GM21360 (cell line): ENCODE results near the gene TCF7L1.

Experiments used
- ATAC-seq: cut with Tn5 transposase; IDR thresholded peaks from one replicate; pipeline ENCODE4 v1.9.1; 2021; ENCODE audit warnings: mild to moderate bottlenecking, moderate library complexity; ENCODE audit not compliant: unreplicated experiment

The TCF7L1 gene

GRCh38 chr2:85247610-85248009 is 114.4 kb downstream of the TCF7L1 start:
- no peak for ATAC-seq

- ATAC-seq: no peak
These were observed 115.7 kb downstream of the TCF7L1 start for GRCh38 chr2:85248773-85249509.

- no peak for ATAC-seq
These were observed 116.9 kb downstream of the TCF7L1 start for GRCh38 chr2:85250045-85250444.

- no peak for ATAC-seq
These were observed 118.0 kb downstream of the TCF7L1 start for GRCh38 chr2:85251070-85251616.

GRCh38 chr2:85253890-85254289 is 120.7 kb downstream of the TCF7L1 start:
- ATAC-seq: no peak

- no peak for ATAC-seq
These were observed 121.5 kb downstream of the TCF7L1 start for GRCh38 chr2:85254540-85255300.

GRCh38 chr2:85255456-85255812 is 122.2 kb downstream of the TCF7L1 start:
- no peak for ATAC-seq

- ATAC-seq: no peak
These were observed 122.8 kb downstream of the TCF7L1 start for GRCh38 chr2:85255813-85256594.

GRCh38 chr2:85257359-85257969 is 124.3 kb downstream of the TCF7L1 start:
- no peak for ATAC-seq

- no peak for ATAC-seq
These were observed 124.9 kb downstream of the TCF7L1 start for GRCh38 chr2:85257970-85258605.

GRCh38 chr2:85259101-85259590 is 126.0 kb downstream of the TCF7L1 start:
- no peak for ATAC-seq

GRCh38 chr2:85259879-85260278 is 126.7 kb downstream of the TCF7L1 start:
- no peak for ATAC-seq

GRCh38 chr2:85263591-85263990 is 130.4 kb downstream of the TCF7L1 start:
- ATAC-seq: no peak

- ATAC-seq: no peak
These were observed 131.3 kb downstream of the TCF7L1 start for GRCh38 chr2:85264471-85264870.

- no peak for ATAC-seq
These were observed 132.1 kb downstream of the TCF7L1 start for GRCh38 chr2:85265304-85265703.

GRCh38 chr2:85266146-85267041 is 133.2 kb downstream of the TCF7L1 start:
- ATAC-seq: peak; percentile 77

GRCh38 chr2:85269959-85270358 is 136.8 kb downstream of the TCF7L1 start:
- ATAC-seq: no peak

GRCh38 chr2:85272357-85272756 is 139.2 kb downstream of the TCF7L1 start:
- ATAC-seq: no peak
